HFF-Myc (cell line): ENCODE measurements around the gene OLIG2.

Experiments
- DNase-seq: peaks from one replicate; pipeline ENCODE4 v3.0.0-alpha.2; 2011; ENCODE audit warnings: low read depth; ENCODE audit errors: extremely low read depth
- H3K4me3 ChIP-seq: replicated peaks from 2 replicates; pipeline ENCODE4 v1.5.1; 2011; ENCODE audit warnings: low read depth, mild to moderate bottlenecking, control low read depth, low read length
- CTCF ChIP-seq: IDR thresholded peaks from 2 replicates; pipeline ENCODE4 v1.5.1; 2012; ENCODE audit warnings: mild to moderate bottlenecking, low read depth, low read length, control low read depth; ENCODE audit errors: missing control alignments

Gene OLIG2

DNA sequence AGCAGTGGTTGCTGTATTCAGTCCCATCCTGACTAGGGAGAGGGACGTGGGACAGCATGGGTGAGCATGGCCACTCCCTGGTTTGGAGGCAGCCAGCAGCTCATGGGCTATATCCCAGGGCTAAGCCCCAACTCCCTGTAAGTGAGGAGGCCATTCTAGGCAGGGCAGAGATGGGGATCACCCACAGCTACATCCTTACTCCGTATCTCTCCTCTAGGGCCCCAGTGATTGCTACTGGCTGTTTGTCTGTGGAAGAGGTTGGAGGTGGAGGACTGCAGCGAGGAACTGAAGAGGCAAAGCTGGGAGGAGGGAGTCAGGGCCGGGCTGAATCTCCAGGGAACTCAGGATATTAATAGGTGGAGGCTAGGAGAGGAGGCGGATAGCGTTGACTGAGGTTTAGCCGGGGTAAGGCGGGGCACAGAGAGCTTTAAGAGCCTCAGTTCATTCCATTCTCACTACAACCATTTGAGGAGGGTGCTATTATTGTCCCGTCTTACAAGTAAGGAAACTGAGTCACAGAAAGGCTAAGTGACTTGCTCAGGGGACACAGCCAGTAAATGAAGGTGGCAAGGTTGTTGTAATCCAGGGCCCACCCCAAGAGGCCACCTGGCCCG lies 6.8 kb downstream of the OLIG2 start:
- no peak for DNase-seq
- no peak for TF ChIP-seq CTCF
- no peak overlapping the region for H3K4me3 ChIP-seq

DNA sequence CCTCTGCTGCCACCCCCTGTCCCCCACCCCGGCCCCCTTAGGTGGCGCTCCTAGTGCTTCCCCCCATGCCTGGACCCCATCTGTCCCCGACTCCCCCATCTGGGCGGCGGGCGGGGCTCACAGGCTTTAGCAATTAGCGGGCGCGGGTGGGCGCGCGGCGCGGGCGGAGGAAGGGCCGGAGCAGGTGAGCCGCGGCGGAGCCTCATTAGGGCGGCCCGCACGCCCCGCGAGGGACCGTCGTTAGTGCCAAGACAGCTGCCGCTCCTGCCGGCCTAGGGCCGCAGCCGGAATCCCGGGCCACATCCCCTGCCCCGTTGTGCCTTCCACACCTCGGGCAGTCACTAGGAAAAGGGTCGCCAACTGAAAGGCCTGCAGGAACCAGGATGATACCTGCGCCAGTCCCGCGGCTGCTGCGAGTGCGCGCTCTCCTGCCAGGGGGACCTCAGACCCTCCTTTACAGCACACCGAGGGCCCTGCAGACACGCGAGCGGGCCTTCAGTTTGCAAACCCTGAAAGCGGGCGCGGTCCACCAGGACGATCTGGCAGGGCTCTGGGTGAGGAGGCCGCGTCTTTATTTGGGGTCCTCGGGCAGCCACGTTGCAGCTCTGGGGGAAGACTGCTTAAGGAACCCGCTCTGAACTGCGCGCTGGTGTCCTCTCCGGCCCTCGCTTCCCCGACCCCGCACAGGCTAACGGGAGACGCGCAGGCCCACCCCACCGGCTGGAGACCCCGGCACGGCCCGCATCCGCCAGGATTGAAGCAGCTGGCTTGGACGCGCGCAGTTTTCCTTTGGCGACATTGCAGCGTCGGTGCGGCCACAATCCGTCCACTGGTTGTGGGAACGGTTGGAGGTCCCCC lies 7.6 kb downstream of the OLIG2 start:
- TF ChIP-seq CTCF, result no peak
- H3K4me3 ChIP-seq, result no peak overlapping the region

DNA sequence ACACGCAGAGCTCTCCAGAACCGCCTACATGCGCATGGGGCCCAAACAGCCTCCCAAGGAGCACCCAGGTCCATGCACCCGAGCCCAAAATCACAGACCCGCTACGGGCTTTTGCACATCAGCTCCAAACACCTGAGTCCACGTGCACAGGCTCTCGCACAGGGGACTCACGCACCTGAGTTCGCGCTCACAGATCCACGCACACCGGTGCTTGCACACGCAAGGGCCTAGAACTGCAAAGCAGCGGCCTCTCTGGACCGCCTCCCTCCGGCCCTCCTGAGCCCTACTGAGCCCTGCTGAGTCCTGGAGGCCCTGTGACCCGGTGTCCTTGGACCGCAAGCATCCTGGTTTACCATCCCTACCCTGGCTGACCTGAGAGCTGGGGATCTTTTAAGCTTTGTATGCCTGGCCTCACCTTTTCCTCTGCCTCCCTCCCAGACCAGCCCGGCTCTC lies 8.3 kb downstream of the OLIG2 start:
- DNase-seq, result no peak
- no peak for TF ChIP-seq CTCF
- no peak overlapping the region for H3K4me3 ChIP-seq

More for the DNA sequence above, 7.6 kb downstream of the OLIG2 start:
- no peak for DNase-seq

DNA sequence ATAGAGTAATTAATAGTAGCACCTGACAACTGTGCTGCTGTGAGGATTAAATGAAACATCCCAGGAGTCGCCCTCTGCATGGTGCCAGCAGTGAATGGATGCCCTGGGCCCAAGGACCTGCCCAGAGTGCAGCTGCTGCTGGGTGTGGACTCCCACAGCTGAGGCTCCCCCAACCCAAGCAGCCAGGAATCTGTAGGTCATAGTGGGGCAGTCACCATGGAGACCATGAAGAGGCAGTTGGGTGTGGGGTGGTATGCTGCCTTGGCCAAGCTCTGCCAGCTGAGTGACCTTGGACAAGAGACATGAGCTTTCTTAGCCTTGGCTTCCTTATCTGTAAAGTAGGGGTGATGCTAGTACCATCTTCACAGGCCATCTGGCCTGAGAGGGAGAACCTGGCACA lies 9.4 kb downstream of the OLIG2 start:
- no peak for TF ChIP-seq CTCF

GRCh38 chr21:33036430-33037162 lies 10.9 kb downstream of the OLIG2 start:
- no peak overlapping the region for H3K4me3 ChIP-seq
- DNase-seq, result peak; percentile 19
- no peak for TF ChIP-seq CTCF

More for the DNA sequence above, 9.4 kb downstream of the OLIG2 start:
- H3K4me3 ChIP-seq, result no peak overlapping the region
- DNase-seq, result no peak

DNA sequence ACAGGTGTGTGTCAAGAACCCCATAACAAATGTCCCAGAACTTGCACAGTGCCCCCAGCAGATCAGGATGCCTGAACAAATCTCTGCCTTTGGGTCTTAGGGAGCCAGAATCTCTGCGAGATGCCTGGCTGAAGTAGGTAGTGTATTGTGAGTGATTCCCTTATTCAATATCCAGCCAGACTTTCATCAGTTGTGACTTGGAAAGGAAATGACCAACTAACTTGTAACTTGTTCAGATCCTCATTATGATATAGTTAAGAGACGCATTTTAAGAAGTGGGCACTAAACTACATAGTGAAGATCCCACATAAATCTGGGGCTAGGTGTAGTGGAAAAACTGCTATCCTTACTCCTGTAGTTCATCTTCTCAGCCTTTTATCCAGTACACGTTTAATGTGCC lies 11.8 kb downstream of the OLIG2 start:
- DNase-seq, result no peak
- TF ChIP-seq CTCF, result no peak

More for the DNA sequence above, 11.8 kb downstream of the OLIG2 start:
- no peak overlapping the region for H3K4me3 ChIP-seq
